DMS114 treated with DMSO at 0.1 percent for 48 hours (cell line): ENCODE data around the gene MKLN1.
"Not testable (repeated sequence)": the region's sequence is repeated elsewhere in the genome, so short reads cannot be mapped to it uniquely, and the experiment has no call there.

ENCODE experiments used
- DNase-seq: peaks from one replicate; lab custom pipeline; 2025; ENCODE audit not compliant: unreplicated experiment; lab: John Stamatoyannopoulos, UW

The MKLN1 gene

DNA sequence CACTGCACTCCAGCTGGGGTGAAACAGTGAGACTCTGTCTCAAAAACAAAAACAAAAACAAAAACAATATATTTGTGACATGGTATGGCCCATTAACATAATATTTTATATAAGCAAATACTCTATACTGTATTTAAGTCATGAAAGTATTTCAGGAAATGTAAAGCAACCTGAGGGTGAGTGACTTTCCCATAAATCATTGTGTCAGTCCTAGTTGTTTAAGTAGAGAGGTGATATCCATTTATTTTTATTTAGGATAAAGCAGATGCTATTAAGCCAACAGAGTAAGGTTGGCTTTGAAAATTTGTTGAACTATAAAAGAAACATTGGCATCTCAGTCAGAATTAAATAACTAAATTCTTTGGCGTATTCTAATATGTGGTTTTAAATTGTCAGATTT is 60.5 kb downstream of the MKLN1 start:
- DNase-seq: no peak

DNA sequence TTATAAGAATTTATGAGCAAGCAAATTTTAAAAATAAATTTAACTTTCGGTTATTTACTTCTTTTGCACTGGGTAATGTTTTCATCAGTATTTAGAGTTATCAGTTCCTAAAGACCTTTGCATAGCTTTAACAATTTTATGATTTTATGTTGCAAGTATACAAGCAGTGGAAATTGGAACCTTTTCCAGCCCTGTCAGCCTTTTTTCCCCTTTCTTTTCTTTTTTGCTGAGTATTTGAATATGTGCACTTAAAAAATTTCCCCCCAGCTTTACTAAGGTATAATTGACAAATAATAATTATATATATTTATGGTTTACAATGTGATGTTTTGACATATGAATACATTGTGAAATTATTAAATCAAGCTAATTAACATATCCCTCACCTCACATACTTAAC is 62.6 kb downstream of the MKLN1 start:
- DNase-seq: no peak

DNA sequence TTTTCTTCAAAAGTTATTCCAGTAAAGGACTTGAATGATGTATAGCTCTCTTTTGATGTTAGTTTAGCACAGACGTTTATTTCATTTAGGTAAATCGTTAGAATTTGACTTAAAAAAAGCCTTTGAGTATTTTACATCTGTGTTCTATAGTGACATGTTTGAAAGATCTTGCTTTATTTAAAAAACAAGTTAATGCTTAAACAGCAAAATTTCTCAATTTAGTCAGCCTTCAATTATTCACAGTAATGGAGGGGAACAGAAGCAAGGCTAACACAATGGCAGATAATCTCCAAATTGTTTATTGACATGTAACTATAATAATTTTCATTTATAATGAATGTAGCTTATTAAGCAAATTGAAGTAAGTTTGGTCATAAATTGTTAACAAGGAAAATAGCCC is 63.5 kb downstream of the MKLN1 start:
- no peak for DNase-seq

DNA sequence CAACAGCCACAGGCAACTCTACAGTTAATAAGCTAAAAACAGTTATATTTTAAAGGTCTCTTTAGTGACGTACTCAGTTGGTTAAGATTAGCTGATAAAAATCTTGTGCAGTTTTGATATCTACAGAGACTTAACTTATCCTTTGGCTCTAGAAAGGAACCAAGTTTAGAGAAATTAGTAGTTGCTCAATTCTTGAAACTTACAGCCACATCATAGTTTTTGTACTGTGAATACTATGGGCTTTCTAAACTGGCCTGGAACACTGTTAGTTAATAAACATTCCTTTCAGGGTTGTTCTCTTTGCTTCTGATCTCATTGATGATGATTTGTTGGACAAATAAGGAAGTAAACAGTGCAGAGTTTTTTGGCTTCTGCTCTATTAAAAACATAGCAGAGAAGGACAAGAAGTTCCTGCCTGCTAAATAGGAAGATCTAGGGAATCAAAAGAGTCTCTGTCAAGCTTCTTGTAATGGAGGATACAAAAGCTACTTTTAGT is 73.1 kb downstream of the MKLN1 start:
- DNase-seq: no peak

DNA sequence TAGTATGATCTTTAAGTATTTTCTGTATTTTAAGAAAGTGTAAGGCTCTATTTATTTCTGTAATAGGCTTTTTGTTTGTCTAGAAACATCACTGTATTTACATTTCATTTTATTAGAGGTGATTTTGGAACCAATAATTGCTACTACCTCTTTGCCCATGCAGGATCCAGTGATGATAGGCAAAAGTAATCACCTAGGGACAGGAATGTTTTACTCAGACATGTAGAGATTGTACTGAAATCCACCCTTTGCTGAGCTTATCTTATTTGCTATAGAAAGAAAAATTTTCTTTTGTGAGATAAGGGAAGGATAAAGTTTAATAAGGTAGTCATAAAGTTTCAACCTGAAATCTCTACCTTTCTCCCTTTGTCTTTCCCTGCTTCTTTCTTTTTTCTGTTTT is 73.5 kb downstream of the MKLN1 start:
- no peak for DNase-seq

DNA sequence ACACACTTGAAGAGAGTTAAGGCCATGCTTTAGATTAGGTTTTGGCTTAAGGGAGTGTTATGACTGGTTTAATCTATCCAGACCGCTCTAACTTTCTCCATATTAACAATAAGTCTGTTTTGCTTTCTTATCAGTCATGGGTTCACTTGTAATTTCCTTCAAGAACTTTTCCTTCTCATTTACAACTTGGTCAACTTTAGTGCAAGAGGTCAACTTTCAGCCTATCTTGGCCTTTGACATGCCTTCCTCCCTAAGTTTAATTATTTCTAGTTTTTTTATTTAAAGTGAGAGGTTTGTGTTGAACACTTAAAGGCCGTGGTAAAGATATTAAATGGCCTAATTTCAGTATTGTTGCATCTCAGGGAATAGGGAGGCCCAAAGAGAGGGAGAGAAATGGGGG is 75.6 kb downstream of the MKLN1 start:
- no peak for DNase-seq

DNA sequence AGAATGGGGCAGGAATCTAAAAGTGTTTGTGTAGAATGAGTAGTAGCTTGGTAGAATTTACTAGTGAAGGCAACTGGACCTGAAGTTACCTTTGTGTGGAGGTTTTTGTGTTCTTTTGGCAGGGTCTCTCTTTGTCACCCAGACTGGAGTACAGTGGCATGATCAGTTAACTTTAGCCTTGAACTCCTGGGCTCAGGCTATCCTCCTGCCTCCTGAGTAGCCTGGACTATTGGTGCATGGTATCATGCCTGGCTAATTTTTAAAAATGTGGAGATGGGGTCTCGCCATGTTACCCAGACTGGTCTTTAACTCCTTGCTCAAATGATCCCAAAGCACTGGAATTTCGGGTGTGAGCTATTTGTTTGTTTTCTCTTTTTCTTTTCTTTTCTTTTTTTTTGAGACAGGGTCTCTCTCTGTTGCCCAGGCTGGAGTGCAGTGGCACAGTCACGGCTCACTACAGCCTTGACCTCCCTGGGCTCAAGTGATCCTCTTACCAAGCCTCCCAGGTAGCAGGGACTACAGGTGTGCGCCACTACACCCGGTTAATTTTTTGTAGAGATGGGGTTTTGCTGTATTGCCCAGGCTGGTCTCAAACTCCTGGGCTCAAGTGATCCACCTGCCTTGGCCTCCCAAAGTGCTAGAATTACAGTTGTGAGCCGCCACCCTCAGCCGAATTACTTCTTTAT is 76.7 kb downstream of the MKLN1 start:
- DNase-seq: no peak

DNA sequence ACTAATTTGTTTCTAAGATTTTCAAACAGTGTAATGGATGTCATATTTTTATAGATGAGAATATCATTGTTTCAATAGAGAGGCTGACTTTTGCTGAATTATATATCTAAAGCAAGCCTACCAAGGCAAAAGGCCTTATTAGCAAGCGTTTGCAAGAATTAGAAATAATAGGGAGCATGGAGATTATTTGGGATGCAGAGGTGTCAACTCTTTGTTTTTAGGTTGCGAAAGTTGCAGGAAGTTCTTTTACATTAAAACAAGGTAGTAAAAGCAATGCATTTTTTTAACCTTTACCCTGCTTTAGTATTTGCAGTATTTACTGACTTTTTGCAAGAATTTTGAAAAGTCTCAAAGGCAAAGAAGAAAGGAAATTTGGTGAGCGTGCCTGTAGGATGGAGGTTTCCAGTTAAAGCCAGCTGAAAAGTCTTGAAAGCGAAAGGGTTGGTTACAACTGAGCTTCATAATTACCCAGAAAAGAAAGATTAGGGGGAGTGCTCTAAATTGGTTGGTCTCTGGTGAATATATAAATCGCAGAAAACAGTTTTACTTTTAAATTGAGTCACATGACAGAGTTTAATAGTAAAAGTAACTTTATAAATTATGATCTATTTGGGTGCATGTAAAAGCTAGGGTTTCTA is 81.6 kb downstream of the MKLN1 start:
- DNase-seq: no peak

DNA sequence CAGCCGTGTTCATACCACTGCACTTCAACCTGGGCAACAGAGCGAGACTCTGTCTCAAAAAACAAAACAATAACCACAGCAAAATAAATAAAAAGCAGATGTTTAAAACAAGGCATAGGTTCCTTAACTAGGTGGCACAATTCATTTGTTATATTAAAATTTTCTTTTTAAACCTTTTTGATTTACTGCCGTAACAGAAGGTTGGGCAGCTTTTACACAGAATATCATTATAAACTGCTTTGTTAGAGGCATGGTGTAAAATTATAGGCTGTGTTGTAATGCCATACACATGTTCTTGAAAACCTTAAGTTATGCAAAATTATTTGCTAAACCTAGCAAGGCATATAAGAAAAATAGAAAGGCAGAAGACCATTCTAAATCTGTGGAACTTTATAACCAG is 84.4 kb downstream of the MKLN1 start:
- DNase-seq: no peak

DNA sequence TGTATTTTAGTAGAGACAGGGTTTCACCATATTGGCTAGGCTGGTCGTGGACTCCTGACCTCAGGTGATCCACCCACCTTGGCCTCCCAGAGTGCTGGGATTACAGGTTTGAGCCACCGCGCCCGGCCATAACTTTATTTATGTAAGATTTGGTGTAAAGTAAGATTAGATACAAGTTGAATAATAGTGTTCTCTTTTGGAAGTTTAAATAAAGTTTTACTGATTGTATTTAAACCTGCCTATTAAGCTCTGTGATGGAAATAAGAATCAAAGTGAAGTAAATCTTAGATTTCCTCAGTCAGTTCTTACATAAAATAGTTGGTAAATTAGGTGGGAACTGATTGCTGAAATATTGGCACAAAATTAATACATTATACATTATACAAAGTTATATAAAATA is 86.0 kb downstream of the MKLN1 start:
- no peak for DNase-seq

DNA sequence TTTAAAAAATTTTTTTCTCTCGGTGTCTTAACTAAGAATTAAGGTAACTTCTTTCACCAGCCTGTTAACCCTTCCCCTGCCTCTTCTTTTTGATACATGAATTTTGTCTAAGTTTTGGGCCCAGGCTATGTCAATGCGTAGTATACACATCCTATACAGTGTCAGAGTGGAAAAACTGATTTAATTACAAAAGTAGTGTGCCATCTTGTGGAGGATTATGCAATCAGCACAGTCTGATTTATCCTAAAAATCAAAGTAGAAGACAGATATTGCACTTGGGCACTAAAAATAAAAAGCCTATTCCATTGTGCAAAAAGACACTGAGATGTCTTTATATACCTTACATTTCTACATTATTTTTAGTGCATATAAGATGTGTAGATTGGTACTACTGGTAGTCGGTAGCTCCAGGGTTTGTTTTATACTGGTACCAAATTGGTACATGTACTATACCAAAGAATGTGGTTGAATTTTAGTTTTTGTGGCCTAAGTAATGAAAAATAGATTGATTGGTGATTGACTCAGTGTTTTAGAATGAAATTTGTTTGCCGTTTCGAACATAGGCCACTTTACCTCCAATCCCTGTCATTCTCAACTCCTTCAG is 96.6 kb downstream of the MKLN1 start:
- DNase-seq: peak; percentile 15

DNA sequence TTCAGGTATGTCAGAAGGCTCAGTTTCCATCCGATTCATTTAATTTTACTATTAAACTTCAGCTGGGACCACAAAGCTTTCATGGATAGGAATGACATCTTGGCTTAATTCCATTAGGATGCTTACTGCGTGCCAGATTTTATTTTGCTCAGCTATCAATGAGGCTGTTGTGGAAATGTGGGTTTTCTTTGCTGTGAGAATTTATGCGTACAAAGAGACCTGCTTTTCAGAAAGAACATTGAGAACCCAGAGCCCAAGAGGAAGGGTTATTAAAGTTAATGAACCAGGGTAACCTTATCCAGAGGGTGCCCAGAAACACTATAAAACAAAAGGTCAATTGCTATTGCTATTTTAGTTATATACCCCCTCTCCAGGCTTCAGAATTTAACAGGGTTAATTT is 98.3 kb downstream of the MKLN1 start:
- DNase-seq: no peak

DNA sequence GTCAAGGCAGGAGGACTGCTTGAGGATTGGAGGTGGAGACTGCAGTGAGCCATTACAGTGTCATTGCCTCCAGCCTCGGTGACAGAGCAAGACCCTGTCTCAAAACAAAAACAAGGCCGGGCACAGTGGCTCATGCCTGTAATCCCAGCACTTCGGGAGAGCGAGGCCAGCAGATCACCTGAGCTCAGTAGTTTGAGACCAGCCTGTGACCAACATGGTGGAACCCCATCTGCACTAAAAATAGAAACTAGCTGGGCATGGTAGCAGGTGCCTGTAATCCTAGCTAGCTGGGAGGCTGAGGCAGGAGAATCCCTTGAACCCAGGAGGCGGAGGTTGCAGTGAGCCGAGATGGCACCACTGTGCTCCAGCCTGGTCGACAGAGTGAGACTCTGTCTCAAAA is 103.2 kb downstream of the MKLN1 start:
- not testable (repeated sequence) for DNase-seq

DNA sequence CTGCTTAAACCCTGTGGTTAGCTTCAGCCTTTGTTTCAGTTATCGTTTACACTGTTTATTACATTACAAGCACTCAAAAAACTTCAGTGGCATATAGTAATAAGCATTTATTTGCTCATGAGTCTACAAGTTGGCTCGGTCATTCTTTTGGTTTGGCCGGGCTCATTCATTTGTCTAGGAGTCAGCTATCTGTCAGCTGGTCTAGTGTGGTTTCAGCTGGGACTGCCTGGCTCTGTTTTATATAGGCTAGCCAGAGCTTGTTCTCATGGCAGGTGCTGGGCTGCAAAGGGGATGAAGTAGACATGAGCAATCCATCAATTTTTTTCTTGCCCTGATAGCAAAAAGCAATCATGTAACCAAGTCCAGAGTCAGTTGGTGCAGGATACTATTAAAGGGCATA is 103.6 kb downstream of the MKLN1 start:
- DNase-seq: no peak

DNA sequence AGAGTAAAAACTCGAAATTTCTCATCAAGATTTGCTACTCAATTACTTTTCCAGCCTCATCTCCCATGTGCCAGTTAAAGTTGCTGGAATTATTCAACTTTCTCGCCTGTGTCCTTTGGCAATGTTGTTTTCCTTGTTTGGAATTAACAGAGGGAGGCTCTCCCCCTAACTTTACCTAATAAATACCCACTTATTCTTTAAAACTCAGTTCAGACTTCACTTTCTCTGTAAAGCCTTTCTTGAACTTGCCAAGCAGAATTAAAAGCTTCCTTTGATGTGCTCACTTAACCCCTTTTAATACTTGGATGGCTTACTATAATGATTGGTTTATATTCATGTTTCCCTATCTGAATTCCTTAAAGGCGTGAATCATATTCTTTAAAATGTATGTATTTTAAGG is 104.1 kb downstream of the MKLN1 start:
- no peak for DNase-seq

DNA sequence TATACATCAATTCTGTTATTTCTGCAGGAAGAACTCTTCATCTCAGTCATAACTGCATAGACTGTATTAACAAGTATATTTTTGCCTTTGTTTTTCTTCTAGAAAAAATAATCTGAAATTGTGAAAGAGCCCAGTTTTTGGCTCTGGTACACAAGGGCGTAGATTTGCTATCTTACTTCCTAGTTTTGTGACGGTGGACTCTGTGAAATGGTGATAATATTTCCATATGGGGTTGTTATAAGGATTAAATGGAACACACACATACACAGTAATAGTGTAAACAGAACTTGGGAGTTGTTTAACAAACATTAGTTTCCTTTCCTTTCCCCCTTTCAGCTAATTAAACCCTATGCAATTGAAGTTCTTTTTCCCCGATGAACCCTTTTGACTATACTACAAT is 108.7 kb downstream of the MKLN1 start:
- DNase-seq: no peak

DNA sequence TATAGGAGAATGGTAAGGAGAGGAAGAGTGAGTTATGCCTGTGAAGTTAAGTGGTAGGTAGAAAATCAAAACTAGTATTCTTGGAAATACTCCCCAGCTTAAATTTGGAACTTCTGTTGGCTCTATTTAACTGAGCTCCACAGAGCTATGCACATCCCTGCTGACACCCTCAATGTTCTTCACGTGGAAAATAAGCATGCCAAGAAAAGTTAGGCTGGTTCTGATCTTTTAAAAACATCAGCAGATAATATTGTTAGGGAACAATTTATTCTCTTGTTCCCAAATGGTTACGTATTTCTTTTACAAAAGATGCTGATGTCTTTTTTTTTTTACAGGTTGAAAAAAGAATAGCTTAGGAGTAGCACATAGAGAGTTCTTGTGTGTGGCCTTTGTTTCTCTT is 111.3 kb downstream of the MKLN1 start:
- no peak for DNase-seq

DNA sequence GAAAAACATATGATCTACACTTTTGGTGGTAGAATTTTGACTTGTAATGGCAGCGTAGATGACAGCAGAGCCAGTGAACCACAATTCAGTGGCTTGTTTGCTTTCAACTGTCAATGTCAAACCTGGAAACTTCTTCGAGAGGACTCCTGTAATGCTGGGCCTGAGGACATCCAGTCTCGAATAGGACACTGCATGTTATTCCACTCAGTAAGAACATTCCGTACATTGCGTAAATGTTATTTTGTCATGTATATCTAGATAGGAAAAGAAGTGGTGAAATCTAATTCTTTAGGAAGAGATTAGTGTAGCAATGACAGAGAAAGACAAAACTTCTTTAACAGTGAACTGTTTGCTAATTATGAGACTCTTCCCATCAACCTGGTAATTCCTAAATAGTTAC is 115.8 kb downstream of the MKLN1 start:
- no peak for DNase-seq

DNA sequence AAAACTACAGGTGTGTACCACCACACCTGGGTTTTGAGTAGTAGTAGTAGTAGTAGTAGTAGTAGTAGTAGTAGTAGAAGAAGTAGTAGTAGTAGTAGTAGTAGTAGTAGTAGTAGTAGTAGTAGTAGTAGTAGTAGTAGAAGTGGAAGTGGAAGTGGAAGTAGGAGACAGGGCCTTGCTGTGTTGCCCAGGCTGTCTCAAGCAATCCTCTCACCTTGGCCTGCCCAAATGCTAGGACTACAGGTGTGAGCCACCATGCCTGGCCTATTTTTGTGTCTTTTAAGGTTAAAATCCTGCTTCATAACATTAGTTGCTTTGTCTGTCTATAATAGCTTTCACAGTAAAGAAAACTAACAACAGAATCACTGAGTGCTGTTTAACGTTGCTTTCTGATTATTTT is 117.0 kb downstream of the MKLN1 start:
- DNase-seq: no peak

DNA sequence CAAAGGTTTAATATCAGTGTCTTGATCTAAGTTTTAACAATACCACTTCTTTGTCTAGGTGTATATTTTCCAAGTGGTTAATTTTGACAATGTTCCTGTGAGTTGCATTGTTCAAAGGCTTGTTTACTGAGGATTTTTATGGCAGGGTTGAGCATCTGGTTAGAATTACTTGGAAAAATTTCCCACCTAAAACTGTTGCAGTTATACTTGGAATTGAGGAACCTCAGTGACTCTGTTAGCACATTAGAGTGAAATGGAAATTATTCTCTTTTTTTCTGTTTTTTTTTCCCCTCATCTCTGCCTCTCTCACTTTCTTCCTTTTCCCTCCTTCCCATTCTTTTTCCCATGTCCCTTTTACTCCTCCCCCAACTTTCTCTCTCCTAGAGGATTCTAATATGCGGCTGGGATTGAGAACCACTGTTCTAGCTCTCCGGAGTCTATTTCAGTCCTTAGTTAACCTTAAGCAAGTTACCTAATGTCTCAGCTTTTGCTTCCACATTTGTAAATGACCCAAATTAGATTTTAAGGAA is 121.8 kb downstream of the MKLN1 start:
- DNase-seq: no peak

DNA sequence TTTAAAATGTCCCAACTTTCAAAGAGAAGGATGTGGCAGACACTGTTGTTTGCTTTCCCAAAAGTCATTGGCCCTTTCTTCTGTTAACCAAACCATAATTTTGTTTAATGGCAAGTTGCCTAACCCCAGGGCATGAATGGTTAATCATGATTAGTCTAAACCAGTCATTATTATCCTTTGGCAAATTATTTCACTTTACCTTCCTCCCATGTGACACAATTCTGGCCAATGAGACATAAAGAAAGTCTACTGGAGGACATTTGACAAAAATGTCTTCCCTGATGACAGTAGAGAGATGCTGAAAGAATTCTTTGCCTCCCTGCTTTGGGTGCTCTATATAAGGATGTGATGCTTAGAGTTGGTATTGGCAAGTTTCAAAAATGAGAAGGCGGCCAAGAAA is 126.8 kb downstream of the MKLN1 start:
- DNase-seq: no peak

DNA sequence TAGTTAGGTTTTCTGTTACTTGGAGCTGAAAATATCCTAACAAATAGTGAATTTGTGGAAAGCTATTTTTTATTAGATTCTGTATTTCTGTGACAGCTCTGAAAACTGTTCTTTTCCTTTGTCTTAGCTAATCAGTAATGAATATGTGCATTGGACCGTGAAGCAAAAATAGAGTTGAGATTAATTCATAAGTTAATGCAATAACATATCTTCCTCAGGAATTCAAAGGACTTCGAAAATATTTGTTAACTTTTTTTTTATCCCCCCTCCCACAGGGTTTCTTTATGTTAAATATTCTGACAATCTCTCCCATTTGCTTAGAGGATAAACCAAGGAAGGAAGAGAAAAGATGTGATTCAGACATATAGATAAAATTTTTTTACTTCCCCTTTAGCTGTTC is 127.3 kb downstream of the MKLN1 start:
- DNase-seq: no peak
